Hematopoietic multipotent progenitor cell (in vitro differentiated cells): Measurements from ENCODE around the gene AOX1. TPM values are rescaled to one million over a fixed set of nuclear protein-coding genes. Genes with fewer than 3 reads are reported as not detected.
"Not testable (repeated sequence)": the region's sequence is repeated elsewhere in the genome, so short reads cannot be mapped to it uniquely, and the experiment has no call there.

ENCODE experiments used
- DNase-seq, 3 donors: peaks; one replicate each; pipeline ENCODE4 v3.0.0-alpha.2; 2011 to 2015; ENCODE audit warnings: low read depth in 2 of 3, low spot score in 2 of 3
- total RNA-seq: library from RNA; depleted of rRNA; stranded (reverse); fragments of >200 nt; gene quantifications from one replicate; pipeline ENCODE4 v1.2.3, GENCODE V29; 2012

The AOX1 gene
- total RNA-seq, 1 donor: 4.8 TPM

GRCh38 chr2:200625282-200625681, 39.5 kb downstream of the AOX1 start:
- DNase-seq: no peak

GRCh38 chr2:200625958-200626363, 40.1 kb downstream of the AOX1 start:
- DNase-seq: no peak

GRCh38 chr2:200627110-200627770, 41.4 kb downstream of the AOX1 start:
- no peak for DNase-seq

GRCh38 chr2:200628461-200628860, 42.6 kb downstream of the AOX1 start:
- not testable (repeated sequence) for DNase-seq

GRCh38 chr2:200631287-200631686, 45.5 kb downstream of the AOX1 start:
- DNase-seq: no peak

- no peak for DNase-seq
Measured at GRCh38 chr2:200634231-200634964, 48.6 kb downstream of the AOX1 start.

GRCh38 chr2:200635251-200635650, 49.4 kb downstream of the AOX1 start:
- peak in 2 of 3 donors; percentile 5 to 49 for DNase-seq

- no peak for DNase-seq
Measured at GRCh38 chr2:200637901-200638300, 52.1 kb downstream of the AOX1 start.

GRCh38 chr2:200640176-200640575, 54.4 kb downstream of the AOX1 start:
- no peak for DNase-seq

GRCh38 chr2:200640901-200641300, 55.1 kb downstream of the AOX1 start:
- DNase-seq: no peak

GRCh38 chr2:200648518-200649281, 62.9 kb downstream of the AOX1 start:
- DNase-seq: not testable (repeated sequence)

GRCh38 chr2:200649724-200650123, 63.9 kb downstream of the AOX1 start:
- no peak for DNase-seq

- DNase-seq: no peak
Measured at GRCh38 chr2:200650195-200650594, 64.4 kb downstream of the AOX1 start.

- DNase-seq: no peak
Measured at GRCh38 chr2:200652158-200652557, 66.3 kb downstream of the AOX1 start.

- no peak for DNase-seq
Measured at GRCh38 chr2:200653021-200653420, 67.2 kb downstream of the AOX1 start.

- DNase-seq: no peak
Measured at GRCh38 chr2:200654823-200655222, 69.0 kb downstream of the AOX1 start.

- no peak for DNase-seq
Measured at GRCh38 chr2:200655918-200656580, 70.2 kb downstream of the AOX1 start.

- DNase-seq: no peak
Measured at GRCh38 chr2:200658278-200658864, 72.6 kb downstream of the AOX1 start.

GRCh38 chr2:200659410-200659809, 73.6 kb downstream of the AOX1 start:
- no peak for DNase-seq

- no peak for DNase-seq
Measured at GRCh38 chr2:200661477-200661876, 75.7 kb downstream of the AOX1 start.

- no peak for DNase-seq
Measured at GRCh38 chr2:200662727-200663126, 76.9 kb downstream of the AOX1 start.
